ENCODE measurements around the gene PRKCA. TPM values are rescaled to one million over a fixed set of nuclear protein-coding genes. Genes with fewer than 3 reads are reported as not detected.

The PRKCA gene
- total and polyA plus RNA-seq, 2 donors (not counting 3 experiments of a cell fraction or from before 2014, with no cell fraction given): 7.5 to 34.2 TPM

DNA sequence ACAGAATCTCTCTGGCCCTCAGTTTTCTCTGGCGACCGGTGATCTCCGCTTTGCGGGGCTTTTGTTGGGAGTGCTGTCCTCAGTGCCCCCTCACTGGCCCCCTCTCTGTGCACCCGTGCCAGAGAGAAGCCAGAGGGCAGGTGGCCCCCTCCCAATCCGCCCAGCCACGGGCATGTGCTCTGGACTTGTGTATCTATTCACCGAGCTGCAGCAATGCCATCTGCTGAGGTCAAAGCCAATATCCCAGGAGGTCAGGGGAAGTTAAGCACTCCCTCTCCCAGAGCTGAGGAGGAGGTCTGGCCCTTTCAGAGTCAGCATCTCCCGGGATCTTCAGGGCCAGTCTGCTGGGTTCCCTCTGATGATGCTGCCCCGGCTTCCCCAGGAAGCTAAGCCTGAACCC is 537.6 kb downstream of the PRKCA start:
- H3K36me3 ChIP-seq (ENCODE audit: control insufficient read depth in 2 of 2, extremely low read depth in 1 of 2, insufficient read depth in 2 of 2, low read length in 2 of 2): no peaks in the 10 kb centered on the region
- no peaks in the 10 kb centered on the region for H4K20me1 ChIP-seq (replicated peaks; ENCODE audit: control insufficient read depth, extremely low read depth, insufficient read depth, low read length)
- H2AFZ ChIP-seq (ENCODE audit: low read depth, low read length): no peak overlapping the region
- H3K79me2 ChIP-seq (ENCODE audit: control insufficient read depth, insufficient read depth, low read length): no peaks in the 10 kb centered on the region
- H3K9me1 ChIP-seq (replicated peaks; ENCODE audit: control insufficient read depth, extremely low read depth, insufficient read depth, low read length): no peaks in the 10 kb centered on the region
- no peaks in the 10 kb centered on the region for H3K4me1 ChIP-seq (ENCODE audit: control insufficient read depth, extremely low read depth, insufficient read depth, low read length)
- DNase-seq (ENCODE audit: low read depth, low spot score): no peak
- TF ChIP-seq FOS (IDR thresholded peaks at IDR 0.05; ENCODE audit: borderline replicate concordance, insufficient read depth, low read length) (no peak), JUN (IDR thresholded peaks at IDR 0.05; ENCODE audit: borderline replicate concordance, insufficient read depth, insufficient read length, low read depth) (no peak), MYC (IDR thresholded peaks at IDR 0.05; ENCODE audit: low read depth, low read length) (no peak), POLR2AphosphoS5 (IDR thresholded peaks at IDR 0.05; ENCODE audit: insufficient read depth, low read depth, low read length) (no peak), EZH2 (IDR thresholded peaks at IDR 0.05; ENCODE audit: borderline replicate concordance, low read depth, low read length, severe bottlenecking) (no peak), POLR2A (IDR thresholded peaks at IDR 0.05; ENCODE audit: low read depth, low read length) (no peak), GATA2 (IDR thresholded peaks at IDR 0.05; ENCODE audit: insufficient read depth, insufficient read length, low read depth, low read length) (no peak)
- TF ChIP-seq, protein P1, sequence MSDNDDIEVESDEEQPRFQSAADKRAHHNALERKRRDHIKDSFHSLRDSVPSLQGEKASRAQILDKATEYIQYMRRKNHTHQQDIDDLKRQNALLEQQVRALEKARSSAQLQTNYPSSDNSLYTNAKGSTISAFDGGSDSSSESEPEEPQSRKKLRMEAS (IDR thresholded peaks at IDR 0.05; ENCODE audit: insufficient read depth, insufficient read length): no peak
- TF ChIP-seq, protein P2, sequence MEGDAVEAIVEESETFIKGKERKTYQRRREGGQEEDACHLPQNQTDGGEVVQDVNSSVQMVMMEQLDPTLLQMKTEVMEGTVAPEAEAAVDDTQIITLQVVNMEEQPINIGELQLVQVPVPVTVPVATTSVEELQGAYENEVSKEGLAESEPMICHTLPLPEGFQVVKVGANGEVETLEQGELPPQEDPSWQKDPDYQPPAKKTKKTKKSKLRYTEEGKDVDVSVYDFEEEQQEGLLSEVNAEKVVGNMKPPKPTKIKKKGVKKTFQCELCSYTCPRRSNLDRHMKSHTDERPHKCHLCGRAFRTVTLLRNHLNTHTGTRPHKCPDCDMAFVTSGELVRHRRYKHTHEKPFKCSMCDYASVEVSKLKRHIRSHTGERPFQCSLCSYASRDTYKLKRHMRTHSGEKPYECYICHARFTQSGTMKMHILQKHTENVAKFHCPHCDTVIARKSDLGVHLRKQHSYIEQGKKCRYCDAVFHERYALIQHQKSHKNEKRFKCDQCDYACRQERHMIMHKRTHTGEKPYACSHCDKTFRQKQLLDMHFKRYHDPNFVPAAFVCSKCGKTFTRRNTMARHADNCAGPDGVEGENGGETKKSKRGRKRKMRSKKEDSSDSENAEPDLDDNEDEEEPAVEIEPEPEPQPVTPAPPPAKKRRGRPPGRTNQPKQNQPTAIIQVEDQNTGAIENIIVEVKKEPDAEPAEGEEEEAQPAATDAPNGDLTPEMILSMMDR (IDR thresholded peaks at IDR 0.05; ENCODE audit: extremely low read depth in 1 of 2, insufficient read depth in 1 of 2, low read depth in 1 of 2, low read length in 2 of 2): no peak
- intact Hi-C loops (cut with micrococcal nuclease): no loop called here
- ChIA-PET POLR2A (no interaction called here), CTCF (no interaction called here)
- no peak for FAIRE-seq
- H3K27ac ChIP-seq (ENCODE audit: insufficient read depth, low read depth, low read length): no peak overlapping the region
- dilution Hi-C loops (cut with MboI; ENCODE audit: extremely low pct_ligation_motif_present, low sequenced_read_pairs): no loop called here
- BruUV-seq (replicated peaks): no TSS peak
- H3K4me2 ChIP-seq (ENCODE audit: insufficient read depth, low read length): no peak overlapping the region
- no peak overlapping the region for H3K9ac ChIP-seq (replicated peaks; ENCODE audit: extremely low read depth, insufficient read depth, low read length)
- H3K9me3 ChIP-seq (replicated peaks; ENCODE audit: control insufficient read depth, insufficient read depth, low read length): no peaks in the 10 kb centered on the region
- no peak overlapping the region for H3K4me3 ChIP-seq (replicated peaks in 1 of 3; ENCODE audit: insufficient read depth in 1 of 3, low read depth in 1 of 3, low read length in 3 of 3)
- H3K27me3 ChIP-seq (ENCODE audit: control insufficient read depth in 2 of 2, insufficient read depth in 2 of 2, low read length in 2 of 2): peaks cover 5 to 6% of the 10 kb centered on the region in 2 experiments

Measured in endothelial cell of umbilical vein (primary cell).